CD1c-positive myeloid dendritic cell (primary cell): ENCODE measurements around the gene CLDN6.

Experiments
- DNase-seq: peaks from one replicate; pipeline ENCODE4 v3.0.0-alpha.2; 2016; ENCODE audit errors: extremely low spot score

The CLDN6 gene

GRCh38 chr16:3013998-3014690 is 3.8 kb downstream of the CLDN6 start:
- no peak for DNase-seq

DNA sequence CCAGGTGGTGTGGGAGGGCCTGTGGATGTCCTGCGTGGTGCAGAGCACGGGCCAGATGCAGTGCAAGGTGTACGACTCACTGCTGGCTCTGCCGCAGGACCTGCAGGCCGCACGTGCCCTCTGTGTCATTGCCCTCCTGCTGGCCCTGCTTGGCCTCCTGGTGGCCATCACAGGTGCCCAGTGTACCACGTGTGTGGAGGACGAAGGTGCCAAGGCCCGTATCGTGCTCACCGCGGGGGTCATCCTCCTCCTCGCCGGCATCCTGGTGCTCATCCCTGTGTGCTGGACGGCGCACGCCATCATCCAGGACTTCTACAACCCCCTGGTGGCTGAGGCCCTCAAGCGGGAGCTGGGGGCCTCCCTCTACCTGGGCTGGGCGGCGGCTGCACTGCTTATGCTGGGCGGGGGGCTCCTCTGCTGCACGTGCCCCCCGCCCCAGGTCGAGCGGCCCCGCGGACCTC is 4.5 kb downstream of the CLDN6 start:
- DNase-seq: no peak

DNA sequence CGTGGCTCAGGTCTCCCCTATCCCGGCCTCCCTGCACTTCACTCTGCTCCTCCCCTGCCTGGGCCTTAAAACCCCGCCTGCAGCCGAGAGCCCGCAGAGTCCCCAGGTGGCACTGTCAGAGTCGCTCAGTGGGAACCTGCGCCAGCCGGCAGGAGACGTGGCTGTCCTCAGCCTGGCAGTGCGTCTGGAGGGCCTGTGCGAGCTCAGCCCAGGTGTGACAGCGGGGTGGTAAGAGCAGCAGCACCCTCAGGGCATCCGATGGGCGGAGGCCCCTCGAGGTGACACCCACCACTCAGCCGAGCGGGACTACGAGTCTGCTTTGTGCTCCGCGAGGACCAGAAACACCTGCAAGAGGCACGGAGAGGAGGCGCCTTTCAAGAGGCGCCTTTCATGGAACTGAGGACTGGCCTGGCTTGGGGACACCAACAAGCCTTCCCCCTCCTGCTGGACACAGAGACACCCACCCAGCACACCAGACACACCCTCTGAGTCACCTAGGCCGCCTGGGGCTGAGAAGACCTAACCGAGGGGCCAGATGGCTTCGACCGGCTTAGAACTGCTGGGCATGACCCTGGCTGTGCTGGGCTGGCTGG is 5.1 kb downstream of the CLDN6 start, which contains the start of gene CLDN9:
TSS of gene CLDN9 (plus strand) at position 96 of the 593 bp plus-strand sequence. CDS start at position 536, 440 bp downstream.
- no peak for DNase-seq

- no peak for DNase-seq
Observed at GRCh38 chr16:3012246-3012645, 5.7 kb downstream of the CLDN6 start.

- no peak for DNase-seq
Observed at GRCh38 chr16:3010510-3010909, 7.5 kb downstream of the CLDN6 start.

- no peak for DNase-seq
Observed at GRCh38 chr16:3009568-3010390, 8.2 kb downstream of the CLDN6 start.

- DNase-seq: no peak
Observed at GRCh38 chr16:3008690-3009037, 9.3 kb downstream of the CLDN6 start.

DNA sequence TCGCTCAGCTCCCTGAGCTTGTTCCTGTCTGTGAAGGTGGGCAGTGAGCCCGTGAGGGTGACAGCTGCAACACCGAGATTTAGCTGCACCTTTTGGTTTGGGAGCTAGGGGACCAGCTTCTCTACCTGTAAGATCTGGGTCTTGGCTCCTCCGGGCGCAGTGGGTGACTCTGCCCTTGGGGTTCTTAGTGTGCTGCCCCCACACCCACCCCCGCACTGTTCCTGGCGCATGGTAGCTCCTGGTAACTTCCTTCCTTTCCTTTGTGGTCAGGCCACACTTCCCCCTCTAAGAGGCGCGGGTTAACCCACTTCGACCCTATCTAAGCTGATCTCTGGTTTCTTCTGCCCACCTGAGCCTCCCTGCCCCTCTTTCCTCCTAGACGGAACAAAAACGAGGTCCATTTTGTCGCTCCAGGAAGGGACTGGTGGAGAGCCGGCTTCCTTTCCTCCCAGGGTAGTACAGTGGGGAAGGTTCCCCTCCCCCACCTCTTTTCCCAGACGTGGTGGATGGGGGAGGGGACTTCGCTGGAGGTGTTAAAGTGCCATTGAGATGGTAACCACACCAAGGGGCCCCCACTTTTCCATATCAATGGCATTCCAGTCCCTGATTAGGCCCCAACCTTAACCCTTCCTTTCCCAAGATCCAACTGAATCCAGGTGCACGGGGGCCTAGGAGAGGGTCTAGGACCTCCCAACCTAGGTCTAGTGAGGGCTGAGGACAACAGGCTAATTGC is 9.9 kb downstream of the CLDN6 start:
- DNase-seq: peak; percentile 74

DNA sequence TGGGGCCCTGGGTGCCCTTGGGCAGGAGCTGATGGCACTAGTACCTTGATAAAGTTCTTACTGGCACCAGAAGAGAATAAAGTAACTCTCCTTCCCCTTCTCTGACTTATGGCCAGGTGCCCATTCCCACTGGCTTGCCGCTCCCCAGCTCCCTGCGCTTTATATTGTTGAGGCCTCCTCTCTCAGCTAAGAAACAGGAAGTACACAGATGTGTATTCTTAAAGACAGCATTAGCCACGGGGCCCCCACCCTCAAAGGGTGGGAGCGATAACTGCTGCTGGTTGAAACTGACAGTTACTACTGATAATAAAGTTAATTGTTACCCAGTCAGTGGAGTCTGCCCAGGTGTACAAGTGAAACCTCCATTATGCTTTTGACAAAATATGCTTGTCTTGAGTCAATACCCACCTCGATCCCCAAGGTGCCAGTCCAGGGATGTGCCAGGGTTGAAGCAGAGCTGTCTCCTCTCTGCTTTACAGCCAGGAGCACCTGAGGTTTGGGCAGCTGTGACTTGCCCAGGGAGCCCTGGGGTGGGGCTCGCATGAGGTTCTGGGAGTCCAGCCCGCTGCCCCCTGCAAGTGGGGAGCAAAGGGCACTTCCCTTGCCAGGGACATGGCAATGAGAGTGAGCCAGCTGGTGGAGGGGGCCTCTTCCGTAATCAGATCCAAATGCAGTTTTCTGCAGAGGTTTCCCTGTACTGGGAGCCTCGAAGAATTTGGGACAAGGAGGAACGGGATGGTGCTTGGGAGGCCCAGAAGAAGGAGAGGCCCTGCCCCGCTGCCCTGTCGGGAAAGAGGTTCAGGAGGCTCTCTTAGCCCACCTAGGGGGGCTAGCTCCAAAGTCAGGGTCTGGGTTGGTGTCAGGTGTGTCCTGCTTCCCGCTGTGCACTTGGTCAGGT is 10.7 kb downstream of the CLDN6 start:
- peak; percentile 46 for DNase-seq

DNA sequence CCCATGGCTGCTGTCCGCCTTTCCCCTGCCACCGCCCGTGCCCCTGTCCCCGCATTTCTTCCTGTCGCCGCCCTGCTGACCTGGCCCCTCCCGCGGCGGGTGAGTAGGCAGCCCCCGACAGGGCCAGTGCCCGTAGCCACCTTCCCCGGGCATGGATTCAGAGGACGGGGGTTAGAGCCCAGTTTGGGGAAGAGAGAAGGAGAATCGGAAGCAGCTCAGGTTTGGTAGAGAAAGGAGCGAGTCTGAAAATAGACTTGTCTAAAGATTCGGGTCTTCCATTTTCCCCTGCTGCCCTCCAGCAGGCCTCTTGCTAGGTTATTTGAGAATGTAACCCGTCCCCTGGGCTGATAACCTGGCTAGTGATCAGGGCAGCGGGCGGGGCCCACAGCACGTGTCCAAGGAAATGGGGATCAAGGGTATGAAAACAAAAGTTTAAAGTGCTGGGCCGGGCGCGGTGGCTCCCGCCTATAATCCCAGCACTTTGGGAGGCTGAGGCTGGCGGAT is 13.2 kb downstream of the CLDN6 start:
- peak; percentile 39 for DNase-seq

DNA sequence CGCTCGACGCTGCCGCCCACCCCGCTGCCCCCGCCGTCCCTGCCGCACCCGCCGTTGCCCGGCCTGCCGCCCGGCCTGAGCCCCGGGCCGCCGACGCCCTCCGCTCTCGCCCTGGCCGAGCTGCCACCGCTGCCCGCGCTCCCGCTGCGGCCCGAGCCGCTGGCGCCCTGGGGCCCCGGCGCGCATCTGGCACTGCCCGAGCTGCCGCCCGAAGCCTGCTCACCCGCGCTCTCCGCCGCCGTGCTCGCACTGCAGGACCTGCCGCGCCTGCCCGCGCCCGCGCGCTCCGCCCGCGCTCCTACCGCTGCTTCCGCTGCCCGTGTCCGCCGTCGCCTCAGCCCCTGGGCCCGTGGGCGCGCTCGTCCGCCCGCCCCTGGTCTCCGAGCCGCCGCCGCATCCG is 13.7 kb downstream of the CLDN6 start:
- peak; percentile 53 for DNase-seq

DNA sequence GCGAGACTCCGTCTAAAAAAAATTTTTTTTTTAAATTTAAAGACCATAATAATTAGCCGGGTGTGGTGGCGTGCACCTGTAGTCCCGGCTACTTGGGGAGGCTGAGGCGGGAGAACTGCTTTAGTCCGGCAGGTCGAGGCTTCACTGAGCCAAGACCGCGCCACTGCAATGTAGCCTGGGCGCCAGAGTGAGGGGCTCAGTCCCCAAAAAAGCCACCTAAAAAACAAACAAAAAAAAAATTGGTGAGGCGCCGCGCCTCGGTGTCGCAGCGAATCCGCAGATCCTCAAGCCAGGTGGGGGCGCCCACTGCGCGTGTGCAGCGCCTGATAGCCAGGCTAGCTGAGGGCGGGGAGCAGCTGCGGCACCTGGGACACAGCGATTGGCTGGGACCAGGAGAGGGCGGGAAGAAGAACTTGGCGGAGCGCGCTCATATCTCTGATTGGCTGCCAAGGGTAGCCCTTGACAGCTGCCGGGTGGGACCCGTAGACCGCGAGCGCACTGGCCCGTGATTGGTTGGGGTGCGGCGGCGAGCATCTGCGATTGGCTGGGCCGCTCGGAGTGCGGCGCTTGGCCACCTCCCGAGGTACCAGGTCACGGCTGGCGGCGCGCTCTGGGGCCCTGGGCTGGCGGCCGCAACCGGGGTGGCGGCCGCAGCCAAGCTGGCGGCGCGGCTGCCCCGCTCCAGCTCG is 14.3 kb downstream of the CLDN6 start:
- peak; percentile 99 for DNase-seq

GRCh38 chr16:3001316-3001715 is 16.7 kb downstream of the CLDN6 start:
- no peak for DNase-seq

DNA sequence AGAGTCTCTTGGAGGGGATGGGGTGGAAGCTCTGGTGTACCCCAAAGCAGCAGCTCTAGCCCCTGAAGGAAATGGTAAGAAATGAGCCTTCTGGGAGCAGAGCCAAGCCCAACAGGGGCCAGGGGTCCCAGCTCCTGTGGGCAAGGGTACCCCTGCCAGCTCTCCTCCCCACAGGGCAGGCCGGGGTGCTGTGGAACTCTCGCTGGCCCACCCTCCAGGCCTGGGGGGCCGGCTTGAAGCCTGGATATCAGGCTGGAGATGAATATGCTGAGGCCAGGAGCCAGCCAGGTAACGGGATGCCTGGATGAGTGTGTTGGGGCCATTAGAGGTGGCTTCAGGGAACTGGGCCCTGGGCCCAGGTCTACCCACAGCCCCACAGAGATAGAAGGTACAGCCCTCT is 17.4 kb downstream of the CLDN6 start:
- no peak for DNase-seq

DNA sequence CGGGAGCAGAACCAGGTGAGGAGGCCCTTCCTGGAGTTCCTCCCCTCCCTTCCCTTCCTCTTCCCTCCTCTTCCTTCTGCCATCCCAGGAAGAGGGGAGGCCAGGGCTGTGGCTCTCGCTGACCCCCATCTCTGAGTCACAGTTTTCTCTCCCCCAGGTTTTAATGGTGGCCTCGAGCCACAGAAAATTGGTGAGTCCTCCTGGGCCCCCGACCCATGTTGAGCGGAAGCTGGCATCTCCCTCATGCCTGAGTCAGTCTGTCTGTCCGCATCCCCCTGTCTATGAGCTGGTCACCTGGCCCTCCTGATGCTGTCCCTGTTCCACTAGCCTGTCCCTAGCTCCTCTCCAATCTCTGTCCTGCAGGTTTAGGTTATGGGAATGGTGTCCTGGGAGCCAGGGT is 18.1 kb downstream of the CLDN6 start:
- DNase-seq: no peak

GRCh38 chr16:2996298-2996697 is 21.7 kb downstream of the CLDN6 start:
- no peak for DNase-seq

DNA sequence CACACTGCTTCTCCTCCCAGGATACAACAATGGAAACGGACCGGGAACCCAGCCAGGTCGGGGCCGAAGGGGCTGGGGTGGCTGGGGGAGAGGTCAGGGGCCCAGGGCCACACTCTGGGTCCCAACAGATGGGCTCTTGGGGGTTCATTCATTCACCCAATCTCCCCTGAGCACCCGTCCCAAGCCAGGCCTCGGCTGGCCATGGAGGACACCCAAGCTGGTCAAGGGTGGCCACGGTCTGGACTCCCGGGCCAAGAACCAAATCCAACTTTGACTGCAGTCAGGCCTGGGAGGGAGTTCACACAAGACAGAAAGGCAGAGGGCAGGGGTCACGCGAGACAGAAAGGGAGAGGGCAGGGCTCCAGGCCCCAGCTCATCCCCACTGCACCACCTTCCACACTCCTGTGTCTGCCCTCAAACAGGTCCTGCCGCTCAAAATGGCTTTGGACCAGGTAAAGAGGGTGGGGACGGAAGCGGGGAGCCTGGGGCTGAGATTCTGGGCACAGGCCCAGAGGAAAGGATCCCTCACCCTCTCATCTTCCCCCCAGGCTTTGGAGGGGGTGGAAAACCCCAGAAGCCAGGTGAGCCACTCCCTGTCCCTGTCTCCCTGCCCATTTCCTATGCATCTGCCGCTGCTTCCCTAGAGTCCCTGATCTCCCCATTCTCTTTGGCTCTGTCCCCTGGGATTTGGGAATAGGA is 25.5 kb downstream of the CLDN6 start:
- DNase-seq: no peak

DNA sequence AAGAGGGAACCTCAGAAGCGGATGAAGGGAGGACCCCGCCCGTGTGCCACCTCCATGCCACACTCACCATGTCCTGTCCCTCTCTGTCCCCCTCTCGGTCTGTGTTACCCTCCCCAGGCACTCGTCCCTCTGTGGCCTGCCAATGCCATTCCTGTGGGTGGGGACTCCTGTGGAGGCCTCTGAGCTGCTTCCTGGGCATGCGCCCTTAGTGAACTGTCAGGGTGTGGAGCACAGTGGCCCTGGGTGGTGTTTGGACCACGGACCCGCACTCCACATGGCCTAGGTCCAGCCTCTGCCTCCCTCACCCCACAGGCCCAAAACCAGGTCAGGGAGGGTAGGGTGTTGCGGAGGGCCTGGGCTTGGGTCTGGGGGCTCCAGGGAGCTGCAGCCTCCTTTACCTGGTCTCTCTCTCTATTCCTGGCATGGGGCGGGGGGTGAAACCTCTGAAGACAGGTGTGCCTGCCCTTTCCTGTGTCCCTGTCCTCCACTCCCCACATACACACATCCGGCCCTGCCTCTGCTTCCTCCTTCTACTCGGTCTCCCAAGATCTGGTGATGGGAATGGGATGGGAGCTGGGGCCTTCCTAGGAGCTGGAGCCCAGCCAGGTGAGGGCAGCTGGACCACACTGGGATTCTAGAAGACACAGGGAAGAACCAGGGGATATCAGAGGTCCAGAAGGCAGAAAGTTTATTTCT is 26.3 kb downstream of the CLDN6 start:
- no peak for DNase-seq

GRCh38 chr16:2990891-2991290 is 27.1 kb downstream of the CLDN6 start:
- DNase-seq: no peak
